ENCODE results near the gene CCNA2.

The CCNA2 gene

DNA sequence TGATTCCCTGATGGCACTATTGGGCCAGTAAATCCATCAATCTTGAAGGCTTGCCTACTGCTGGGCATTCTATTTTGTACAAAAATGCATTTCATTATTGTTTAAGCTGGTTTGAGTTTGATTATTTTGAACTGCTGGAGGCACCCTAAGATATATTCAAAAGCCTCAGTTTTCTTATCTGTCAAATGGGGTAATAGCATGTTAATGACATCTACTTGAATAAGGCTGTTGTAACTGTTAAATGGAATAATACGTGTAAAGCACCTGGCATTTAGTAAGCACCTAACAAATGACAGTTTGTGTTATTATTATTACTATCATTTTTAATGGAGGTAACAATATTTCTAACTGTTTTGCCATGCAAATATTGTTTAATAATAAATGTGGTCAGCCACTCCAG is 51.8 kb downstream of the CCNA2 start:
- DNase-seq = no peak

DNA sequence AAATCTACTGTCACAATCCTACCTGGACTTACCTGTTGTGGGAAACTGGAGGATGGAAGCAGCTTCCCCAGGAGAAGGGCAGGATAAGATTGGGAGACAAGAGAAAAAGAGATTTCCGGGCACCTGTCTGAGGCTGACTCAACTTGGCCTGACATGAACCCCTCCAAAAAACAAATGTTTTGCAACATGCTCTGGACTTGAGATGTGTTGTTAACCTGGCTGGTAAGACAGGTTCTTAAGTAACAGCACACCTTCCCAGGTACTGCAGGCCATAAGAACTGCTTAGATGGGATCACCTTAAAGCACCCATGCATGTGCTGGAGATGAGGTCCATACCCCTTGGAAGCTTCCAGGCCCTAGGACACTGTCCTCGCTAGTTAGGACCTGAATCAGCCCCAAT is 54.3 kb downstream of the CCNA2 start:
- no peak for DNase-seq

DNA sequence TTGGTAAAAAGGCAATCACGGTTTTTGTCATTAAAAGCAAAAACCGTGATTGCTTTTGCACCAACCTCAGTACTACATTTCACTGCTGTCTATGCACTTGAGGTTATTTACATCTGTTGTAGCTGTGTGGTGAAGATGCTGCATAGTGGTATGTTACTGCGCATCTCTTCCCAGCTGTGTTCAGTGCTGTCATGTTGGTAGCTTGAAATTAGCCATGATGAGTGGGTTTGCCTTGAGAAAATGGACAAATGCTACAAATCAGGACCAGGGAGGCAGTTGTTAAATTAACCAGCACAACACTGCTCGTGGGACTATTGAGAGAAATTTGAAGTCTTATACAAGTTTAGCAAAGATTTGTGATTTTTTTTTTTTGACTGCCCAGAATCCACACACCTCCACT is 56.5 kb downstream of the CCNA2 start:
- DNase-seq = no peak
